GM19193 (cell line): ENCODE results near the gene TCP11.

Source experiments
- POLR2A ChIP-seq: IDR thresholded peaks from 4 replicates; pipeline ENCODE4 v1.6.1; 2011; ENCODE audit not compliant: insufficient read depth, insufficient read length; ENCODE audit errors: extremely low read depth

The TCP11 gene

DNA sequence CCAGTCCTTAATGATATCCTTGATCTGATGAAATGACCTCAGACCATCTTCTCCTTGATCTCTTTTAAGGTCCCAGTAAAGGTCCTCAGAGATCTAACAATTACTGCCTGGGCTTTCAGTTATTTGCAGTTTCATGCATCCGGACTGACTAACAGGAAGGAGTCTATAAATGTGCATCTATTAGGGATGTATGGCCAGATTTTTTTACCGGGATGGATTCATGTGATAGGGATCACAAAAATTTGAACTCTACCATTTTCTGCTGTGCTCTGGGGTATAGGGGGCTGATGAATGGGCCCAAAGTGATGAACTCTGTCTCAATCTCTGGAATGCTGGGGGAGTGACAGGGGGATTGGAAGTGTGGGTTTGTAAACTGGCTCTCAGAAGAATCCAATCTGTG lies 36.5 kb upstream of the TCP11 start:
- no peak for TF ChIP-seq POLR2A

DNA sequence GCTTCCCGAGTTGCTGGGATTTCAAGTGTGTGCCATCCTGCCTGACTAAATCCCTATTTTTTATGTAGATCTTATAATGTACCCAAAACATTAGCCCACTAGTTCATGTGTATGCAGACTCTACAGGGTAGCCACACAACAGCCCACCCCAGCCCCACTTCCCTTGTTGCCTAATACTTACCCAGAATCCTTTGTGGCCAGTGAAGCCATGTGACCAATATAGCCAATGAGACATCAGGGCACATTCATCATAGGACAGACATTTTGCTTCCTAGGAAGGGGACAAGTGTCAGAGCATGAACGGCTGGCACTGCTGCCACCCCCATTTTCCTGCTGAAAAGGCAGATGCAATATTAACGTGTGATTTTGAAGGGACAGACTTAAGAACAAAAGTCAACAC lies 36.0 kb upstream of the TCP11 start:
- TF ChIP-seq POLR2A: no peak

DNA sequence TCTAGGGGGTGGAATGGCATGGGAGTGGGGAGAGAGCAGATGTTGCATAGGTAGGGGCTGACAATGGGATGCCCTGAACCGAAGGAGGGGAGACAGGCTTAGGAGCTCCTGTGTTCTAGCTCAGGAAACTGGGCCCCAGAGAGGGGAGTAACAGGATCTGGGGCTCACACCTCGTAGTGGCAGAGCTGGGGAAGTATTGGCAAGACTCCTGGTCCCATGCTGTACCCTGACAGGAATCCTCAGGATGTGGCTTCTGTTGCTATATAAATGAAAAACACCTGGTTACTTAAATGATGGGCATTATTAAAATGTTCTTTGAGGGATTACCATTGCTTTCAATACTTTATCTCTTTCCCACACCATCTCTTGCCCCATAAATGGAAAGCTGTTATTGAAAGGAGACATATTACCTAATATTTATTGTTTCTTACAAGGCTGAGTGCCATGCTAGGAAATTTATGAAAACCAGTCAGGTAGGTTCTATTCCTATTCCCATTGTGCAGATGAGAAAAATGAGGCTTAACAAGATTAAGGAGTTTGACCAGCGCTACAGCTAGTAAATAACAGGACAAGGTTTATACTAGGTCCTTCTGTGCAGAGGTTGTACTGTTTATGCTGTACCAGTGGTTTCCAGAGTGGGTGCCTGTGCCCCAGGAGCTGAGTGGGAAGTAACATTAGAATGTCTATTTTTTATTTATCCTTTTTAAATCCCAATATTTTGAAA lies 35.3 kb upstream of the TCP11 start:
- no peak for TF ChIP-seq POLR2A

DNA sequence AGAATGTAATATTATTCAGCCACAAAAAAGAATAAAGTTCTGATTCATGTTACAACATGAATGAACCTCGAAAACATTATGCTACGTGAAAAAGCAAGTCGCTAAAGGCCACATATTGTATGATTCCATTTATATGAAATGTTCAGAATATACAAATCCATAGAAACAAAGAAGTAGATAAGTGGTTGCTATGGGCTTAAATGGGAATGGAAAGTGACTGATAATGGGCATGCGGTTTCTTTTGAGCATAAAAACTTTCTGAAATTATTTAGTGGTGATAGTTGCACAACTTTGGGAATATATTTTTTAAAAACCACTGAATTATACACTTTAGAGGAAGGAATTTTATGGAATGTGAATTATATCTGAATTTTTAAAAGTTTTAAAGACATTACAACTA lies 33.4 kb upstream of the TCP11 start:
- no peak for TF ChIP-seq POLR2A

DNA sequence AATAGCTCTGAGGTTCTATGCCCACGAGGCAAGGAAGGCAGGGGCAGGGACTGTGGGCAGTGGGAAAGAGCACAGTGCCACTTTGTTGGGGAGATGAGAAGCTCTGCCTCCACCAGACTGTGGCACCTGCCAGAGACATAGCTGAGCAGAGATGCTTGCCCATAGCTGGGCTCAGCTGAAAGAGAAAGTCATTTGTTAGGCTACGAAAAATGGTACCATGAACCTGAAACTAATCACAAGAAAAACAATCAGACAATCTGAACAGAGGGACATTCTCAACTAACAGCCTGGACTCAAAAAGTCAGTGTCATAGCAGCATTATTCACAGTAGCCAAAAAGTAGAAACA lies 32.9 kb upstream of the TCP11 start:
- no peak for TF ChIP-seq POLR2A

DNA sequence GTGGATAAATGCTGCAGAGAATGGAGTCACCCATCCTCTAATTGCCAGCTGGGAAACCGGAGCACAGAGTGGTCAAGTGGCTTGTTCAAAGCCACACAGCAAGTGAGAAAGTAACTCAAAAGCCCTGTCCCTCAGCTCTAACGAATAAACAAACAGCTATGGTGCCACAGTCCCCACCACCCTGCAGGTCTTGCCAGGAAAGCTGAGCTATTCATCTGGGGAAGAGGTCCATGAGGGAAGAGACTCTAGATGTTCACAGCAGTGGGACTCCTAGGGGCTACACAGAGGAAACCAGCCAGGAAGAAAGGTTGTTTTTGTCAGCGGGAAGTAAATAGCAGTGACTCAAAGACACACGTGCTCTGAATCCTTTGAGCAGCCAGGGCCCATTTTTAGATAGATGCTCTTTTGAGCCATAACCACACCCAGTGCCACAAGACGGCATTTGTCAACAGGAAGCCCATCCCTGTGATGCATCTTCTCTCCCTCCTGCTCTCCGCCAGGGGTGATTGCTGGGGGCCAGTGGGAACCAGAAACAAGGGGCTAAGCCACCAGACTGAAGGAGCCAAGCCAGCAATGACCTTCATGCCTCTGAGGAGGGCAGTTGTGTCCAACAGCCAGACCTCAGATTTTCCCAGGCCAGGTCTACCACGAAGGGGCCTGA lies 32.4 kb upstream of the TCP11 start:
- no peak for TF ChIP-seq POLR2A

DNA sequence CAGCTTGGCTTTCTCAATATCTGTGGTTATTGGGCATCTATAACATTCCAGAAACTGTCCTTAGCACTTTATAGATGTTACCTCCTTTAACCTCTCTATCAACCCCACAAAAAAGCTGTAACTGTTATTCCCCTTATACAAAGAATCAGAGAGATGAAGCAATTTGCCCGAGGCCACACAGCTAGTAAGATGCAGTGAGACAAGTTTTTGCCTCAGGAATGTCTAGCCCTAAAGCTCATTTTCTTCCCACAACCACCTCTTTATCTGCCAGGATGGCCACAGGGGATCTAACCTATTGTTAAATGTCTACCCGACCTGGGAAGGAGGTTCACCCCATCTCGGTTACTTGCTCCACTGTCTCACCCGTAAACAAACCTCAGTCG lies 31.9 kb upstream of the TCP11 start:
- no peak for TF ChIP-seq POLR2A

DNA sequence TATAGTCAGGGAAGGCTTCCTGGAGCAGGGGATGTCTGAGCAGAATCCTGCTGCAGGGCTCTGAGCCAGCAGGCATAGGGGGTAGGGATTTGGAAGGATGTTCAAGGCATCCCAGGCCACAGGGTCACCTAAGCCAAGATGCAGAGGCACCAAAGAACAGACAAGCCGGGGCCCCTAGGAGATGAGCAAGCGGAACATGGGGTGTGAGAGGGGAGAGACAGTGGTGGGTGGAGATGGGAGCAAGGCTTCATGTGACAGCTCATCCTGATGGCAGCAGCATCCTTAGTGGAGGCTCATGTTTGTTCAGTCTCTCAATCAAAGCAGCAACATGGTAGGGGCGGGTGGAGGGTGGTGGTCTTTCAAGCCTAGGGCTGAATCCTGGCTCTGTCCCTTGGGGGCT lies 29.8 kb upstream of the TCP11 start:
- no peak for TF ChIP-seq POLR2A

DNA sequence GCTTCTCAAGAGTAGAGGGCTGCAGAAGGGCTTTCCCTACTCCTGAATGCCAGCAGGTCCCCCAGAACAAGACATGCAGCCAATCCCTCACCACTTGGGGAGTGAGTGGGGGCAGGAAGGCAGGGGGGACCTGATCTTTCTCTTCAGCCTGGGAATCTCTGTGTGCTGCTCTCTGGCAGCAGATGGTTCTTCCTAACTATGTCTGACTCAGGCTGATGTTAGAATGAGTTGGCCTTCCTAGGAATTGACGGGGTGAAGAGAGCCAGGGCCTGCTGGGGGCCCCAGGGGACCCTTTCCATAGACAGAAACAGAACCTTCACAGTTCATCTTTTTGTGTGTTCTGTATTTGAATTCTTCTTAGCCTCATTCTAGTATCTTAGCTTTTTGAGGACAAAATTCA lies 29.0 kb upstream of the TCP11 start:
- no peak for TF ChIP-seq POLR2A

DNA sequence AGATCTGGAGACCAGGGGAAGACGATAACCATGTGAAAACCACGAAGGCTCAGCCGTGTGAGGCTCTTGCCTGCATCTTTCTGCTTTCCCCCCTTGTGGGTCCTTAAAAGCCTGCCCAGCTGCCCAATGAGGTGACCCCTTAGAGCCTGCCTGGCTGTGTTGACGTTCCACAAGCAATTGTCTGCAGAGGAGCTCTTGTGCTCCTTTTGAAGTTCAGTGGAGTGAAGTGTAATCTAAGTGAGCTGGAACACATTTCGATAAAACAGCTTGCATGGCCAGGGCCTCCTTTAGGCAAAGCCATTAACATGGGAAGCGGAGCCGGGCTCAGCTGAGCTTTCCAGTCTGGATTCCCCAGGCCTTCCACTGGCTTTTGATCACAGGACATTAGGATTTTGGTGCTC lies 27.3 kb upstream of the TCP11 start:
- TF ChIP-seq POLR2A: no peak

DNA sequence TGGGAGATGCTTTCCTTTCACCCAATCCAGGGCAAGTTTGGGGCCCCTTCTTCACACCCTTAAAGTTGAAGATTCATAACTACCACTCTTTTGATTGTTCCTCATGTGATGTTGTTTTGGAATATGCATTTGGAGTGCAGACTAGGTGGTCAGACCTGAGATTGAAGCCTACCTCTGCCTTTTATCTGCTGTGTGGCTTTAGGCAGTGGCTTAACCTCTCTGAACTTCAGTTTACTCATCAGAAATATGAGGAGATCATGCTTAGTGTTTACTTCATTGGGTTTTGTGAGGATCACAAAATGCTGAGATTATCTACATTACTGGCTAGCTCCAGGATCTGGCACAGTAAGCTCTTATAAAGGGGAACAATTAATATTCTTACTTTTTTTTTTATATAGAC lies 26.4 kb upstream of the TCP11 start:
- no peak for TF ChIP-seq POLR2A

DNA sequence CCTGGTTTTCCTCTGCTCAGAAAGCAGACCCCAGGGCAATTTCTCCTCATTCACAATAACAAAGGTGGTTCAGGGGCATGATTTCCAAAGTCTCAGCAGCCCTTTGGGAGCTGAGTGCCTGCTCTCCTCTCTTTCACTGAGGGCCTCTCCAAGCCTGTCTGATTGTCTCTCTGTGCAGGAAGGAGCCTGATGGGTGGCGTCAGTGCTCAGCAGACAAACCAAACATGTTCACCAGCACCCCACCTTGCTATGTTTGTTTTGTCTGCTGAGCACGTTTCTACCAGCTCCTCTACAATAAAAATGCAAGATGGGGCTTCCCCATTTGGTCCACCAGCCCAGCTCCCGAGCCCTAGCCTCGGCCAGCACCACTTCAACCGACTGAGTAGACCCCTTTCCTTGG lies 25.4 kb upstream of the TCP11 start:
- TF ChIP-seq POLR2A: no peak

DNA sequence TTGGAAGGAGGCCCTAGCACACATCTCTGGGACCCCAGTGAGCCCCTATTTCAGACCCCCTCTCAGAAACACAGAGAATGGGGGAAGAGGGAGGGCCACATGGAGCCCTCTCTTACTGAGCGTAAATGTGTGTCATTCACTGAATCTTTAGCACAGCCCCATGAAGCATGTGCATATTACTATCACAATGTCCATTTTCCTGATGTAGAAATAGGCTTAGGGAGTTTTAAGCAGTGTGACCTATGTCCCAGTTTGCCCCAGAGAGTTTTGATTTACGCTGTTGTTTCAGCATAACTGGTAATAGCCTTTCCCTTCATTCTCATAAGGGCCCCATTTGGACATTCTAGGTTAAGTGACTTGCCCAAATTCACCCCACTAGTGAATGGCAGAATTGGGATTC lies 25.0 kb upstream of the TCP11 start:
- no peak for TF ChIP-seq POLR2A

DNA sequence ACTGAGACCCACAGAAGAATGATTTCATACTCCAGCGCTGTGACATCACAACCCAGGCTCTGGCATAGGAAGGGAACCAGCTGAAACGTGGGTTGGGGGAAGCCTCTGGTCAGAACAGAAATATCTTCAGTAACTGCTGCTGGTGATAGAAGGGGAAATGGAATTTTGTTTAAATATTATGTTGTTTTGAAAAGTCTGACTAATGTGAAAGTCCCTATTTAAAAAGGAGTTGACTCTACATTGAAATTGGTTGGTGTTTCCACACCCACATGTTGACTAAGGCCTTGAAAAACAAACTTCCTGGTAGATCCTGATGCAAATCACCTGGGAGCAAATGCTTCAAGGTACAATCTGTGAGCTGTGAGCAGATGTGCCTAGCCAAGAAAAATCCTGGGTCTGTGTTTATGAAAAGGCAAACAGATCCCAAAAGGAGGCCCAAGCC lies 24.5 kb upstream of the TCP11 start:
- no peak for TF ChIP-seq POLR2A

DNA sequence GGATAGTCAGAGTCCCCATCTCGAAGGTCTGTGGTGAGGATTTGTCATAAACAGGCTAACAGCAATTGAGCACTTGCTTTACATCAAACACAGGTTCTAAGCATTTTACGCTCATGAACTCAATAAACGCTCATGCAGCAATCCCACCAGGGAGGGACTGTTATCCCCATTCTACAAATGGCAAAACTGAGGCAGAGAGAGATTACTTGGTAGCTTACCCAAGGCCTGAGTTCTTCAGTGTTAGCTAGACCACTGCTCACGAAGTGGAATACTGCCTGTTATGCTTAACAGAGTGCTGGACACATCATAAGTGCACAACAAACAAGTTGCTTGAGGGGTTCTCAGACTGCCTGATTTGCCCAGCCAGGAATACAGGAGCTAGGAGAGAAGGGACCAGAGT lies 23.7 kb upstream of the TCP11 start:
- no peak for TF ChIP-seq POLR2A

DNA sequence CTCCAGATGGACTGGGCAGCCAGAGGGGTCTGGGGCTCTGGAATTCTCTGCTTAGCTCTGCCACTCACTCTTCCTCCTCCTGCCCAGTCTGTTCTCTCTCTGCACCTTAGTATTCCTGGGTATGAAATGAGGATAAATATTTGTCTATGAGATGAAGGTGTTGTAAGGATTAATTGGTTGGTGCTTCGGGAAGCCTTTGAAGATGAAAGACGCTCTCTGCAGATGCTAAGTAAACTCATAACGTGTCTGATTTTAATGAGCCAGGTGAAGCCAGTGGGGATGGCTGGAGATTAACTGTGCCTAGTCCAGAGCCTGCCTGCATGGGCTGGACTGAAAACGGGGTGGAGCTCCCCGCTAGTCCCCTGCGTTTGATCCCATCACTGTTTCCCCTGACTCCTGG lies 23.1 kb upstream of the TCP11 start:
- TF ChIP-seq POLR2A: no peak

DNA sequence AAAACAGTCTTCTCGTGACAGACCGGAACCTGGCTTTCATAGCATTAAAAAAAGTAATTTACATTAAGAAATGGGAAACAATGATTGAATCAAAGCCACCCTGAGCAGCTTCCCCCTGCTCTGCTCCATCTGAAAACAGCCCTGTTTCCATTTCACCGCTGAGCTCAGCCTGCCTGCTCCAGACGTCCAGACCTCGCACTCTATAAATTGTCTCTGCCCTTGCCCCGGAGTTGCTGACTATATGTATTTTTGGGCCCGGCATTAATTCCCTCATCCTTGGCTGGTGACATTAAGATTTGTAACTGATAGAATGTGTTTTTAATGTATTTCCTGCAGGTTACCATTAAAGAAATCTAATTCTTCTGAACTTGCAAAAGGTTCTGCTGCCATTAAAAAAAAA lies 22.7 kb upstream of the TCP11 start:
- TF ChIP-seq POLR2A: no peak
